HepG2 (cell line): ENCODE measurements around the gene TFB1M. TPM values are rescaled to one million over a fixed set of nuclear protein-coding genes. Genes with fewer than 3 reads are reported as not detected.
A peak's percentile ranks its signal among the peaks of the same experiment; 100 is the strongest.

Experiments
- ATAC-seq: fragments of 200-7000 bp; cut with Tn5 transposase; 3 replicates; pipeline ENCODE4 v1.9.1; 2020; ENCODE audit warnings: mild to moderate bottlenecking, moderate library complexity
- BruUV-seq: library from RNA; stranded (reverse); fragments of 400-500 nt; replicated peaks from 2 replicates; lab custom pipeline; 2021; lab: Mats Ljungman, UMichigan
- CTCF ChIA-PET: fragments of 300-600 bp; formaldehyde crosslinking; extraction: SDS; loops from one replicate; lab custom pipeline; 2021; ENCODE audit warnings: low total read pairs, inconsistent platforms, low intra/inter-chr PET ratio; lab: Yijun Ruan, JAX
- POLR2A ChIA-PET: fragments of 350-600 bp; sonication (Branson Sonifier 250); formaldehyde crosslinking; loops from one replicate; lab custom pipeline; 2020; ENCODE audit warnings: antibody characterized with exemption, inconsistent platforms; lab: Yijun Ruan, JAX
- DNase-seq: peaks from one replicate; pipeline ENCODE4 v3.0.0-alpha.2; 2015; ENCODE audit warnings: low spot score
- FAIRE-seq: peaks from 3 replicates; lab custom pipeline; 2011; peaks lifted over from hg19 to GRCh38; lab: Jason Lieb, UNC
- H2AFZ ChIP-seq: one replicate; pipeline ENCODE4 v1.6.1; 2011; ENCODE audit warnings: low read length, inconsistent platforms
- H3K27ac ChIP-seq: fragments of 300-600 bp; 3 replicates; pipeline ENCODE4 v1.8.0; 2011; ENCODE audit warnings: mixed run types, mild to moderate bottlenecking, mixed read lengths, low read length, inconsistent platforms; ENCODE audit not compliant: insufficient read depth; ENCODE audit errors: extremely low read length
- H3K27me3 ChIP-seq, 2 experiments: fragments of 200-600 bp in 1 of 2; 2 replicates in 1 of 2; 3 replicates in 1 of 2; pipeline versions ENCODE4 v1.6.0 to v1.8.0; 2011; ENCODE audit warnings: low read length in 2 of 2, mild to moderate bottlenecking in 2 of 2, moderate library complexity in 2 of 2, inconsistent platforms in 1 of 2; ENCODE audit not compliant: insufficient read depth in 2 of 2, control insufficient read depth in 1 of 2
- H3K36me3 ChIP-seq, 2 experiments: fragments of 200-600 bp in 1 of 2; replicated peaks in 1 of 2; 2 replicates in 1 of 2; 3 replicates in 1 of 2; pipeline versions ENCODE4 v1.5.1 to v1.8.0; 2011; ENCODE audit warnings: low read length in 2 of 2, inconsistent platforms in 1 of 2; ENCODE audit not compliant: insufficient read depth in 2 of 2, control insufficient read depth in 1 of 2
- H3K4me1 ChIP-seq: 2 replicates; pipeline ENCODE4 v1.5.1; 2012; ENCODE audit warnings: low read length, inconsistent platforms; ENCODE audit not compliant: insufficient read depth
- H3K4me2 ChIP-seq: 2 replicates; pipeline ENCODE4 v1.6.0; 2011; ENCODE audit warnings: low read depth, low read length, inconsistent platforms
- H3K4me3 ChIP-seq, 3 experiments: fragments of 200-600 bp in 1 of 3; sonication (generic), shearing (Covaris generic) in 1 of 3; replicated peaks in 1 of 3; 2 replicates each; pipeline ENCODE4 v1.5.1; 2011 to 2016; ENCODE audit warnings: low read length in 3 of 3, inconsistent platforms in 2 of 3, low read depth in 2 of 3, mild to moderate bottlenecking in 2 of 3, control low read depth in 1 of 3, mixed read lengths in 1 of 3; ENCODE audit not compliant: insufficient read depth in 1 of 3
- H3K79me2 ChIP-seq: one replicate; pipeline ENCODE4 v1.6.1; 2011; ENCODE audit warnings: low read length, inconsistent platforms; ENCODE audit not compliant: insufficient read depth
- H3K9ac ChIP-seq: 2 replicates; pipeline ENCODE4 v1.6.0; 2011; ENCODE audit warnings: mild to moderate bottlenecking, low read depth, low read length, inconsistent platforms; ENCODE audit not compliant: insufficient read depth
- H3K9me3 ChIP-seq: 2 replicates; pipeline ENCODE4 v1.5.1; 2012; ENCODE audit warnings: mild to moderate bottlenecking, low read length
- H4K20me1 ChIP-seq: 2 replicates; pipeline ENCODE4 v1.6.0; 2011; ENCODE audit warnings: inconsistent platforms, mild to moderate bottlenecking, low read length, moderate library complexity; ENCODE audit not compliant: insufficient read depth
- ATF4 ChIP-seq, 2 experiments: fragments of 450-650 bp in 1 of 2; sonication (generic) in 1 of 2; formaldehyde crosslinking; IDR thresholded peaks; 2 replicates each; pipeline versions ENCODE4 v1.5.0 to v1.8.0; 2020 to 2022; ENCODE audit warnings: mild to moderate bottlenecking in 1 of 2, missing genetic modification reagents in 1 of 2
- DMTF1 ChIP-seq: sonication (generic); formaldehyde crosslinking; IDR thresholded peaks from 2 replicates; pipeline ENCODE4 v1.4.0; 2020; ENCODE audit warnings: mild to moderate bottlenecking, missing genetic modification reagents
- ELK4 ChIP-seq: sonication (generic); formaldehyde crosslinking; IDR thresholded peaks from 2 replicates; pipeline ENCODE4 v1.9.0; 2021; ENCODE audit warnings: missing genetic modification reagents, borderline replicate concordance
- JUND ChIP-seq: sonication (generic); formaldehyde crosslinking; IDR thresholded peaks from 2 replicates; pipeline ENCODE4 v1.8.0; 2022; ENCODE audit warnings: mild to moderate bottlenecking, missing genetic modification reagents
- MLLT10 ChIP-seq: sonication (generic); formaldehyde crosslinking; IDR thresholded peaks from 2 replicates; pipeline ENCODE4 v1.4.0; 2020; ENCODE audit warnings: missing genetic modification reagents
- RARG ChIP-seq: sonication (generic); formaldehyde crosslinking; IDR thresholded peaks from 2 replicates; pipeline ENCODE4 v1.4.0; 2020; ENCODE audit warnings: low read depth, mild to moderate bottlenecking, missing genetic modification reagents
- SATB2 ChIP-seq: sonication (generic); formaldehyde crosslinking; IDR thresholded peaks from 2 replicates; pipeline ENCODE4 v1.5.0; 2020; ENCODE audit warnings: missing genetic modification reagents
- SMAD9 ChIP-seq: sonication (generic); formaldehyde crosslinking; IDR thresholded peaks from 2 replicates; pipeline ENCODE4 v1.5.1; 2020; ENCODE audit warnings: mild to moderate bottlenecking, missing genetic modification reagents
- TARDBP ChIP-seq: sonication (generic); formaldehyde crosslinking; IDR thresholded peaks from 2 replicates; pipeline ENCODE4 v1.8.0; 2022; ENCODE audit warnings: mild to moderate bottlenecking, missing genetic modification reagents
- TEF ChIP-seq: sonication (generic); formaldehyde crosslinking; IDR thresholded peaks from 2 replicates; pipeline ENCODE4 v1.5.0; 2020; ENCODE audit warnings: missing genetic modification reagents
- ZBTB3 ChIP-seq: sonication (generic); formaldehyde crosslinking; IDR thresholded peaks from 2 replicates; pipeline ENCODE4 v1.4.0; 2020; ENCODE audit warnings: low read depth, mild to moderate bottlenecking, moderate library complexity, missing genetic modification reagents, borderline replicate concordance
- ZC3H4 ChIP-seq: sonication (generic); formaldehyde crosslinking; IDR thresholded peaks from 2 replicates; pipeline ENCODE4 v1.4.0; 2020; ENCODE audit warnings: missing genetic modification reagents, borderline replicate concordance
- ZNF317 ChIP-seq: sonication (generic); formaldehyde crosslinking; IDR thresholded peaks from 2 replicates; pipeline ENCODE4 v1.5.0; 2020; ENCODE audit warnings: mild to moderate bottlenecking, missing genetic modification reagents
- ZNF335 ChIP-seq: sonication (generic); formaldehyde crosslinking; IDR thresholded peaks from 2 replicates; pipeline ENCODE4 v1.4.0; 2020; ENCODE audit warnings: missing genetic modification reagents
- ZNF343 ChIP-seq: sonication (generic); formaldehyde crosslinking; IDR thresholded peaks from 2 replicates; pipeline ENCODE4 v1.4.0; 2020; ENCODE audit warnings: mild to moderate bottlenecking, missing genetic modification reagents
- ZNF652 ChIP-seq: IDR thresholded peaks from 2 replicates; pipeline ENCODE4 v1.6.1; 2016; ENCODE audit warnings: low read depth, borderline replicate concordance
- ZNF7 ChIP-seq: IDR thresholded peaks from 2 replicates; pipeline ENCODE4 v1.6.1; 2016; ENCODE audit warnings: missing biosample characterization, missing genetic modification reagents
- WGBS: methylation state at CpG from one replicate; pipeline ENCODE4 v1.1.6; 2017; ENCODE audit warnings: low lambda C conversion rate; 5-methylcytosine and 5-hydroxymethylcytosine counted together
- in situ Hi-C: cut with HindIII; loops from 2 replicates; pipeline ENCODE4 v1.10.0; 2017; ENCODE audit warnings: low pct_unique_long_range_greater_than_20kb; ENCODE audit not compliant: extremely low pct_ligation_motif_present
- intact Hi-C: fragments of 100-400 bp; cut with micrococcal nuclease; formaldehyde crosslinking; loops from one replicate; pipeline ENCODE4 v1.10.0; 2022; ENCODE audit not compliant: unreplicated experiment
- polyA plus RNA-seq, 8 experiments: library from polyadenylated mRNA; depleted of rRNA in 3 of 8; stranded (reverse) in 7 of 8; unstranded in 1 of 8; fragments of >200 nt; fragmentation: Illumina TruSeq in 4 of 8; extraction: Trizol in 4 of 8; gene quantifications; 2 replicates each; pipeline versions ENCODE4 v1.2.1 to v1.2.3, GENCODE V29; 2011 to 2016; ENCODE audit warnings: low read depth in 4 of 8, missing spikeins in 1 of 8, mixed read lengths in 1 of 8; ENCODE audit not compliant: insufficient read depth in 1 of 8
- total RNA-seq, 5 experiments: library from RNA; depleted of rRNA; stranded (reverse); fragments of >200 nt; fragmentation: Illumina TruSeq; extraction: Trizol; gene quantifications; 2 replicates each; pipeline ENCODE4 v1.2.3, GENCODE V29; 2016; ENCODE audit warnings: low read depth in 1 of 5

TFB1M gene
- total and polyA plus RNA-seq, 2 of the 13 experiments (the other 11 are each of a cell fraction or from before 2014, with no cell fraction given), result 91.4 to 122 TPM

DNA sequence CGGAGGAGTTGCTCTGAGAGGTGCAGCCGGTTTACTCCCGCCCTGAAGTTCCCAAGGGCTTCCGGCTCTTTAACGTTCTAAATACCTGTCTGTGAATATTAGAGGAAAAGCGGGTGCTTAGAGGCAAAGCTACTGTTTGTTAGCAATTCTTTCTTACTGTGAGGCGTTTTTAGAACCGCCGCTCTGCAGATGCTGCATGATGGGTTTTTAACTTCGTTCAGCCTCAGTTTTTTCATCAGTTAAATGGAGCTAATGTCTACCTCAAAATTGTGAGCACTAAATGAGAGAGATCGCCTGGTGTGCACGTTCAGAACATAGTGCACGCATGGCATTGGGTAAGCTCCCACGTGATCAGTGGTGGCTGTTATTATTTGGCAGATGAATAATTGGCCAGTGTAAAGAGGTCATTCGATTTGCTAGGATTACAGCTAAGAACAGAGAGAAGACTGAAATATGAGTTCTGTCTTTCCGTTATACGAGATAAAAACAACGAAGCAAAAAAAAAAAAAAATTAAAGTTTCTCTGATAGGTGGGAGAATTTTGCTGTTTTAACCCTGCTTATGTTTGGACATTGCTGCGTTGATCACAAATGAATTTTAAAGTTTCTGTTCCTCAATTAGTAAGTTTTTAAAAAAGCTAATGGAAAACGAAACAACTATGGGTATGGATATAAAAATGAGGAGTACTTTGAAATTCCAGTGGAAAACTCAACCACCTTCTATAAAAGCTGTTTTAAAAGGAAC, 660 bp upstream of the TFB1M start (continued):
- TF ChIP-seq ZNF652 (CRISPR knock-in tag) (0 out of 2 replicates have a peak, but pooled peaks have one; percentile 6), ZNF335 (CRISPR knock-in tag) (no peak)

DNA sequence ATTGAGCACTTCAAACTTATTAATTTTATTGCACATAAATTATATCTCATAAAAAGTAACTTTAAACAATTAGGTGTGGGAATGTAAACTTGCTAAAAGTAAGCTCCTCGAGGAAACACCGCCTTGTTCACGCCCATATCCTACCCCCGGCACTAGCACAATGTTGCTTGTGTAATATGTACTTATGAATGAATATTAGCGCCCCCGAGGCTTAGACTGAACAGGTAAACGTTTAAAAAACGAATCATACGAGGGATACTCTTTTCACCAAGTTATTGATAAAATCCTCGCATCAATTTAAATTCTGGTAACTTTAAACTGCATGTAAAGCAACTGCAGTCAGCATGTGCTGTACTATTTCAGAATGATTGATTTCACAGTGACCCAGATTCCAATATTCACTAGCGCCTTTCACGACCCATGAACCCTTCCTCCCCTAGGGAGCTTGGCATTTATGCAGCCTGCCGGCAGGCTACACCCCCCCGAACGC, 637 bp downstream of the TFB1M start:
- peak; percentile 65 for DNase-seq
- peak; percentile 62 for ATAC-seq
- WGBS, result under 1% methylated on average over 14 of the region's 15 CpGs
- Histone ChIP-seq H3K9me3 (no peaks in the 10 kb centered on the region), H3K27me3 (no peaks in the 10 kb centered on the region; a peak in 1 of 5 replicates), H2AFZ (no peak overlapping the region), H3K9ac (peak overlapping the region; percentile 94), H3K4me2 (peak overlapping the region; percentile 82), H3K4me3 (peak overlapping the region; percentile 74 to 97 (median 93)), H3K36me3 (peaks cover 8 to 36% of the 10 kb centered on the region in 2 experiments), H3K4me1 (peaks cover 67% of the 10 kb centered on the region), H3K27ac (peak overlapping the region; percentile 92), H4K20me1 (no peaks in the 10 kb centered on the region), H3K79me2 (peaks cover 55% of the 10 kb centered on the region)
- in situ Hi-C loops (no loop called here), intact Hi-C loops (loop anchor here (1.0 kb wide), 1 partner anchor 15 kb away; no protein-coding TSS in a partner anchor)
- FAIRE-seq, result no peak
- CTCF ChIA-PET, result no interaction called here
- POLR2A ChIA-PET, result interaction anchor here (1.0 to 6.8 kb wide), 8 partner anchors 9 to 210 kb away, joined by 3 to 155 read pairs (median 4); no protein-coding TSS in a partner anchor
- no TSS peak for BruUV-seq
- TF ChIP-seq SMAD9 (CRISPR knock-in tag) (no peak), ZBTB3 (CRISPR knock-in tag) (0 out of 2 replicates have a peak, but pooled peaks have one; percentile 6), ZNF317 (0 out of 2 replicates have a peak, but pooled peaks have one; percentile 8), ZC3H4 (CRISPR knock-in tag) (peak; percentile 51; the same call in 1 of the 2 replicates), DMTF1 (CRISPR knock-in tag) (no peak), ATF4 (CRISPR knock-in tag; IDR thresholded peaks at IDR 0.05) (peak in 1 of 2 experiments; percentile 29; a peak in 1 of 4 replicates), JUND (CRISPR knock-in tag) (no peak), MLLT10 (CRISPR knock-in tag) (no peak), RARG (0 out of 2 replicates have a peak, but pooled peaks have one; percentile 26), ZNF7 (CRISPR knock-in tag) (0 out of 2 replicates have a peak, but pooled peaks have one; percentile 14), TEF (CRISPR knock-in tag) (peak; percentile 5; the same call in 1 of the 2 replicates), ZNF343 (CRISPR knock-in tag) (no peak; the same call in 1 of the 2 replicates), TARDBP (no peak), ELK4 (CRISPR knock-in tag) (0 out of 2 replicates have a peak, but pooled peaks have one; percentile 9), SATB2 (no peak)
